GM21528 (cell line): ENCODE measurements around the gene CAPNS2.

ENCODE experiments used
- ATAC-seq: cut with Tn5 transposase; IDR thresholded peaks from one replicate; pipeline ENCODE4 v1.9.1; 2021; ENCODE audit warnings: mild to moderate bottlenecking, moderate library complexity; ENCODE audit not compliant: unreplicated experiment, low FRiP score

Gene CAPNS2

DNA sequence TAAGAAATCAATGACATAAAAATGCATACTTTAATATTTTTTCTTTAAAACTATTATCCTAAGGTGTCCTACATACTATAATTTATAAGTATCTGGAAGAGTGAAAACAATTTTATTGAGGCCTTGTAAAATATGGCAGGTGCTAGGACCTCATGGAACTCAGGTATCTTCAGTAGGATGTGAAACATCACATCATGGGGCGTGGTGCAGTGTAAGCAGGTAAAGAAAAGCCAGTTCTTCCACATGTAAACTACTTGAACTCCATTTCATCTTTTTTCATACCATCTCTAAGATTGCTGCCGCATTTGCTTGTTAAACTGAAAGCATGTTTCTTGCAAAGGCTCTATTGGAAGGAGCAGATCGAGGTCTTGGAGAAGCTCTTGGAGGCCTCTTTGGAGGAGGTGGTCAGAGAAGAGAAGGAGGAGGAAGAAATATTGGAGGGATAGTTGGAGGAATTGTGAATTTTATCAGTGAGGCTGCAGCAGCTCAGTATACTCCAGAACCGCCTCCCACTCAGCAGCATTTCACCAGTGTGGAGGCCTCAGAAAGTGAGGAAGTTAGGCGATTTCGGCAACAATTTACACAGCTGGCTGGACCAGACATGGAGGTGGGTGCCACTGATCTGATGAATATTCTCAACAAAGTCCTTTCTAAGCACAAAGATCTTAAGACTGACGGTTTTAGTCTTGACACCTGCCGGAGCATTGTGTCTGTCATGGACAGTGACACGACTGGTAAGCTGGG is at the start of gene CAPNS2:
Gene CAPNS2 (plus strand): TSS at position 253 of the 744 bp plus-strand sequence. CDS start 73 bp downstream, at position 326.
- no peak for ATAC-seq

DNA sequence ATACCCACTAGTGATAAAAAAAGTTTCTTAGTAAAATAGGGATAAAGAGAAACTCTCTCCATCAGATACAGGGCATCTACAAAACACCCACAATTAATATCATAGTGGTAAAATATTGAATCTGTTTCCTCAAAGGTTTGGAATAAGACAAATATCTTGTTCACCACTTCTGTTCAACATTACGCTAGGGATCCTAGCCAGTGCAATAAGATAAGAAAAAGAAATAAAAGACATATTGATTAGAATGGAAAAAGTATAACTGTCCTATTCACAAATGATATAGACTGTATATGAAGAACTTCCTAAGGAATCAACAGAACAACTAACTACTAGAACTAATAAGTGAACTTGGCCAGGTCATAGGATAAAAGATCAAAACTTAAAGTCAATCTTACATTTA is 44.7 kb upstream of the CAPNS2 start:
- ATAC-seq, result no peak

- ATAC-seq, result no peak
These were observed 40.0 kb upstream of the CAPNS2 start for GRCh38 chr16:55526441-55526840.

DNA sequence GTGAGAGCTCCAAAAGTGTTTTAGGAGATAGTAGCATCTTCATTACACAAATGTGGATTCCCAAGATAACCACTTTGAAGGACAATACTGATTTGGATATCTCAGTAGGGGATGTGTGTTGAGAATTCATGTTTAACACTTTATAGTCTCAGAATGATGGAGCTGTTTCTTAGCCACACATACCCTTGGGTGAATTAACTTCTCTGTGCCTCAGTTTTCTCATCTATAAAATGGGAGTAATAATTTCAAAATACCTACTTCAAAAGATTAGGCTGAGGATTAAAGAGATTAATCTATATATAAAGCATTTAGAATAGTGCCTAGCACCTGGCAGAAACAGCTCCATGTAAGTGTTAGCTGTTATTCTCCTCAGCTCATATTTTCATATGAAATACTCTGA is 38.6 kb upstream of the CAPNS2 start:
- no peak for ATAC-seq

DNA sequence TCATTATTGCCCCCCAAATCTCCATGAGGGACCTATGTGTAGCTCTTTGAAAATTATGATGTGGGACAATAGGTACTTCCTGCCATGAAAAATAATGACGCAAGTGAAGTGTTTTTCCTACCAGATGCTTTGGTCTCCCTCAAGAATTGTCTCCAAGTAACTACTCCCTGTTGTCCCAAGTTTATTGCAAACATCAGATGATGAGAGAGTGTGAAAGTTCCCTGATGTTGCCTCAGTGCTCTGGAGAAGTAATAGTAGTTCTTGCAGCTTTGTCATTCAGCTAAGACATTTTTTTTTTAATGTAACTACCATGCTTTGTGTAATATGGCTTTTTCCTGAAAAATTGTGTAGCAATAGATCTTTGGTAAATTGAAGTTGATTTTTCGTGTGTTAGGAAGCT is 37.5 kb upstream of the CAPNS2 start:
- ATAC-seq, result no peak

- ATAC-seq, result no peak
These were observed 36.1 kb upstream of the CAPNS2 start for GRCh38 chr16:55530316-55530856.

DNA sequence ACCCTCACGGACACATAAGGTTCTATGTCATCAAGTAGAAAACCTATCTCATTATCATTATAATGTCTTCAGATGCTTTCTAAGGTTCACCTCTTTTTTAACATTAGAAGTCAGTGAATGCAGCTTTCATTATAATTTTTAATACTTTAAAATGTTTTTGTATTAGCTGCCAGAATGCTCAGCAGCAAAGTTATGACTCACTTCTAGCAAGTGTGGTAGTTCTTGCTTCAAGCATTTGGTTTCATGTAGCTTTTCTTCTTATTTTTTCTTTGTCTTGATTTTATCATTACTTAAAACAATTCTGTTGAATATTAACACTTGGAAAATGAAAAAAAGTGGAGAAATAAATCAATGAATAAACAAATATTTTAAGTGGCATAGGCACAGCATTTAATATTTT is 34.3 kb upstream of the CAPNS2 start:
- no peak for ATAC-seq

- ATAC-seq, result no peak
These were observed 31.7 kb upstream of the CAPNS2 start for GRCh38 chr16:55534756-55535155.

DNA sequence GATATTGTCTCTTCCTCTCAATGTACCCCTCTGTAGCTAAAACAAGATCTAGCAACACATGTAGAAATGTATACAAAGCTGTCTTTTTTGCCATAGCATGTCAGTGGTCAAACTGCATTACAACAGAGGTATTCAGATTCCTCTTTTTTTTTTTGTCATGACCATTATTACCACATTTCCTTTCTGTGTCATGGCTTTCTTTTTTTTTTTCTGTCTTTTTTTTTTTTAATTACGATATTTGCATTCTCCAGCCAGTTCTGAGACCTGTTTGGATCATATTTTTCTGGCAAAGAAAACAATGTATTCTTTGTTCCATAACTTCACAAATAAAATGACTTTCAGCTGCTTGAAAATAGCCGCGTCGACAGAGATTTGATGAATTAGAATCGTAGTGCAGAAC is 27.4 kb upstream of the CAPNS2 start:
- no peak for ATAC-seq

DNA sequence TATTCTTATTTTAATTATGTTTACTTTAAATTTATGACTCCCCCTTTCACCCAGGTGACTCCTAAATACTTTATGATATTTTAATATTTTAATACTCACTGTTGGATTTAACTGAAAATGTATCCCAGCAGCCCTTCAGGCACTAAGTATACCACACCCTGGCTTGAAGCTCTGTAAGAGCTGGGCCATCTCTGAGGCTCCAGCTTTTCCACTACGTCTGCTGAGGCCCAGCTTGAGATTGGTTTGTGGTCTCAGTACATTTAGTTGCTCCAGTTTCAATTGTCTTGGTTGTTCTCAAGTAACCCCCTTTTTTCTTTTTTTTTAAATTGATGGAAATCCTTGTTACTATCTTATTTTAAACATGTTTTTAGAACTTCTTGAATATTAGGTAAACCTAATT is 27.0 kb upstream of the CAPNS2 start:
- ATAC-seq, result no peak

- ATAC-seq, result no peak
These were observed 26.3 kb upstream of the CAPNS2 start for GRCh38 chr16:55540221-55540620.

- ATAC-seq, result no peak
These were observed 23.9 kb upstream of the CAPNS2 start for GRCh38 chr16:55542459-55543082.

DNA sequence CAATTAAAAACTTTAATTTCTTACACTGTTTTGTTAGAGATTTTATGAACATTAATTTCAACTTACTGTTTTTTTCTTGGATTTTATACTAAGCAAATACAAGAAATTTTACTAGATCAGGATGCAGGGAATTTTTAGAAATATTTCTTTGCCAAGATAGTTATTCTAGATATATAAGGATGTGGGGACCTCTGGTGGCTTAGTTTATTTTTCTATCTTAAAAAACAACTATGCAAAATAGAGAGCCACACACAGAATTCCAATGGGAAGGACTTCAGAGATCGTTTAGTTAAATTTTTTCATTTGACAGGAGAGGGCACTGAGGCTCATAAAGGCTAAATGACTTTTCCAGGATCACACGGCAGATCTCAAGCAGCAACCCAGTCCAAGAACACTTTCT is 23.0 kb upstream of the CAPNS2 start:
- ATAC-seq, result no peak

DNA sequence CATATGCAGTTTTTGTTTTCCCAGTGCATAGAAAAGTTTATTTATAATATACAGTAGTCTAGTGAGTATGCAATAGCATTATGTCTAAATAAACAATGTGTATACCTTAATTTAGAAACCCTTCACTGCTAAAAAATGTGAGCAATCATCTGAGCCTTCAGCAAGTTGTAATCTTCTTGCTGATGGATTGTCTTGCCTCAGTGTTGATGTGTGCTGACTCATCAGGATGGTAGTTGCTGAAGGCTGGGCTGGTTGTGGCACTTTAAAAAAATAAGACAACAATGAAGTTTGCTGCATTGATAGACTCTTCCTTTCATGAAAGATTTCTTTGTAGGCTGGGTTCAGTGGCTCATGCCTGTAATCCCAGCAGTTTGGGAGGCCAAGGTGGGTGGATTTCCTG is 13.9 kb upstream of the CAPNS2 start:
- no peak for ATAC-seq

DNA sequence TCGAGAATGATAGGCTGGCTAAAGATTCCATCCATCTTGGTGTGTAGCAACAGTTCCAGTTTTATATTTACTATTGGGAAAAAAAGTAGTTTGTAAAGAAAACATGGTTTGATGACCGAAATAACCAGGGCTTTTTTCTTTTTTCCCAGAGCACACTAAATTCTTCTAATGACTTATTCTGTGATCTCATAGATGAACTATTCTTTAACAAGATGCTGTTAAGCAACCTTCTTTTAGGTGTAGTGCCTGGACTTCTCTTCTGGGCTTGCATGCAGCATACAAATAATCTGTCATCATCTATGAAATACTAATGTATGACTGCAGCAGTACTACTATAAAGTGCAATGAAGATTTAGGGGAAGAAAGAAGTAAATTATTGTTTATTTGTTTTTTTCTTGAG is 11.0 kb upstream of the CAPNS2 start:
- no peak for ATAC-seq

- no peak for ATAC-seq
These were observed 9.3 kb upstream of the CAPNS2 start for GRCh38 chr16:55557186-55557585.

- no peak for ATAC-seq
These were observed 7.3 kb upstream of the CAPNS2 start for GRCh38 chr16:55559233-55559632.

DNA sequence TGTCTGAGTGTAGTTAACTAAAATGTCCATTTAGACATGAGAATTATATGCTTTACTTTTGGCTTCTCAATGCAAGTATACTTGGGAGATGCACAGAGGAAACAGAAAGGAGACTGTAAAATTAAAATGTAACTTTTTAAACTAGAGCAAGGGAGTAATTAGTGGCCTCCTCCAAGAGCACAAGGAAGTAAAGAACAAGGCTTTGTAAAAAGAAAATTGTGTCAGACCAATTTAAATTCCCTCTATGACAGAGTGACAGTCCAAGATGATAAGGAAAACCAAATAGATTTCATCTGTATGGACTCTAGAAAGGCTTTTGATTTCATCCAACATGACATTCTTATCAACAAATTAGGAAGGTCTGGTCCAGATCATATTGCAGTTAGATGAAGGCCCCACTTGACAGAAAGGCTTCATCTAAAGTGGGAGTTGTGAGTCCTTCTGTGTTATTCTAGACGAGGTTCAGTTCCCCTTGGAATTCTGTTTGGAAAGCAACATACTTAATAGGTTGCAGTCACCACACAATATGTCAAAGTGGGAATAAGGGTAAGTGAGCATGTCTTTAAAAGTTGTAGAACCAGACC is 6.5 kb upstream of the CAPNS2 start:
- ATAC-seq, result no peak

GRCh38 chr16:55561319-55561848 is 5.1 kb upstream of the CAPNS2 start:
- ATAC-seq, result no peak

DNA sequence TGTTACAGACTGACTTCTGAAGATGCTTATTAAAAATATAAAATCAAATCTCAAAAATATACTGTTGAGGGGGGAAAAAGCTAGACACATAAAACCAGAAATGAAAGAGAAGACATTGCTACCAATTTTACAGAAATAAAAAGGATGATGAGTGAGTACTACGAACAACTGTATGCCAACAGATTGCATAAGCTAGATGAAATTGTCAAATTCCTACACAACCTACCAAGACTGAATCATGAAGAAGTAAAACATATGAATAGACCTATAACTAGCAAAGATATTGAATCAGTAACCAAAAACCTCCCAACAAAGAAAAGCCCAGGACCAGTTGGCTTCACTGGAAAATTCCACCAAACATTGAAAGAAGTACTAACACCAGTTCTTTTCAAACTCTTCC is 3.5 kb upstream of the CAPNS2 start:
- no peak for ATAC-seq

GRCh38 chr16:55563797-55564196 is 2.7 kb upstream of the CAPNS2 start:
- ATAC-seq, result no peak
